Spinal cord (tissue), 10 donors: ENCODE measurements around the gene ASCC3. TPM values are rescaled to one million over a fixed set of nuclear protein-coding genes. Genes with fewer than 3 reads are reported as not detected.

Experiments
- DNase-seq, 6 donors: peaks; one replicate each; pipeline versions ENCODE4 v3.0.0 to v3.0.0-alpha.2; 2013 to 2015; ENCODE audit warnings: low spot score in 6 of 6, low read depth in 4 of 6
- H3K27ac ChIP-seq: one replicate; pipeline ENCODE4 v1.5.1; 2013; ENCODE audit warnings: low read depth, low read length, control low read depth
- H3K27me3 ChIP-seq: one replicate; pipeline ENCODE4 v1.6.1; 2013; ENCODE audit warnings: low read length; ENCODE audit not compliant: control insufficient read depth, insufficient read depth
- H3K36me3 ChIP-seq: one replicate; pipeline ENCODE4 v1.6.1; 2013; ENCODE audit warnings: low read length; ENCODE audit not compliant: control insufficient read depth, insufficient read depth
- H3K4me1 ChIP-seq: one replicate; pipeline ENCODE4 v1.6.1; 2013; ENCODE audit warnings: low read length; ENCODE audit not compliant: control insufficient read depth, insufficient read depth
- H3K4me3 ChIP-seq: one replicate; pipeline ENCODE4 v1.5.1; 2013; ENCODE audit warnings: low read depth, low read length, control low read depth
- H3K9me3 ChIP-seq: one replicate; pipeline ENCODE4 v1.6.1; 2013; ENCODE audit warnings: low read length; ENCODE audit not compliant: control insufficient read depth, insufficient read depth
- WGBS: methylation state at CpG from one replicate; pipeline ENCODE4 v1.1.5; 2013; ENCODE audit warnings: missing lambda C conversion rate; ENCODE audit not compliant: insufficient coverage; 5-methylcytosine and 5-hydroxymethylcytosine counted together
- polyA plus RNA-seq, 2 donors: library from polyadenylated mRNA; unstranded; fragments of 120-200 nt; gene quantifications; one replicate each; pipeline ENCODE4 v1.2.1, GENCODE V29; 2013; ENCODE audit not compliant: insufficient read length in 2 of 2
- total RNA-seq, 2 donors: library from RNA; depleted of rRNA in 1 of 2; stranded (reverse); fragments of 120-200 nt in 1 of 2; fragments of >200 nt in 1 of 2; gene quantifications; one replicate each; pipeline versions ENCODE4 v1.2.3 to v1.2.4, GENCODE V29; 2013 to 2014
- donor health status: healthy.

ASCC3 gene
- total and polyA plus RNA-seq, 4 donors = 19.7 to 53.3 (median 28.8) TPM

DNA sequence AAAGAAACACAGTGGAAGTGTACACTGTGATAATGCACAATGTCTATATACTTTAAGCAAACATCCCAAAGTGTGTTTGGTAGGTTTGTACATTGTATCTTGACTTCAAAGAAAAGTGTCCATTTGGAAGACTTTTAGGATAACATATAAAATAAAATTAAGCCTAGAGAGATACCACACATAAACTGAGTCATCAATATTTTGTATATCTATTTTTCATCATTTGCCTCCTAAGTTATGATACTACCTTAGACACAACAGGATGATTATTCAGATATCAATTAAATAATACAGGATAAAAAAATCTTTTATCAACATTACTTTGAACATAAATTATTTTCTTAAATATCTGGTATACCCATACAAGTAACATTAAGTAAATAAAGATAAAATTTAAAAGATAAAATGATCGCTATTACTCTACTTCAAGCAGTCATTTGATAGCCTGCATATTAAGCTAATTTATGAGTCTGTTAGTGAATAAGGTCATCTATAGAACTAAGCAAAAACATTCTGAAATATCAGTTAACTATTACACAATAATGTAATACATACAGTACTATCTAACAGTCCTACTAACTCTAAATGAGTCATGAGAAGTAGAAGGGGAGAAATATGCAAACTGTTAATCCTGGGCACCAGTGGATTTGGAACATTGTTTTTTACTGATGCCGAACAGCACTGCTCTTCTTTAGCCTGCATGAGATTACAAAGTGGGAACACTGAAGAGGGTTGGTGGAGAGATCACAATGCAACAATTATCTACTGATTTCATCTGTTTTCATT lies 258.0 kb downstream of the ASCC3 start:
- no peaks in the 10 kb centered on the region for H3K27me3 ChIP-seq
- no peaks in the 10 kb centered on the region for H3K36me3 ChIP-seq
- H3K27ac ChIP-seq = no peak overlapping the region
- H3K4me1 ChIP-seq = no peaks in the 10 kb centered on the region
- no CpG with 5 or more reads among the region's 2 CpGs for WGBS
- no peak for DNase-seq
- no peak overlapping the region for H3K4me3 ChIP-seq
- H3K9me3 ChIP-seq = no peaks in the 10 kb centered on the region

- H3K27me3 ChIP-seq = no peaks in the 10 kb centered on the region
- no peak overlapping the region for H3K4me3 ChIP-seq
- H3K4me1 ChIP-seq = no peaks in the 10 kb centered on the region
- H3K9me3 ChIP-seq = no peaks in the 10 kb centered on the region
- H3K36me3 ChIP-seq = no peaks in the 10 kb centered on the region
- DNase-seq = no peak
- no peak overlapping the region for H3K27ac ChIP-seq
- WGBS = 82% methylated on average over 1 of the region's 3 CpGs
Observed at GRCh38 chr6:100620085-100620840, 260.9 kb downstream of the ASCC3 start.

DNA sequence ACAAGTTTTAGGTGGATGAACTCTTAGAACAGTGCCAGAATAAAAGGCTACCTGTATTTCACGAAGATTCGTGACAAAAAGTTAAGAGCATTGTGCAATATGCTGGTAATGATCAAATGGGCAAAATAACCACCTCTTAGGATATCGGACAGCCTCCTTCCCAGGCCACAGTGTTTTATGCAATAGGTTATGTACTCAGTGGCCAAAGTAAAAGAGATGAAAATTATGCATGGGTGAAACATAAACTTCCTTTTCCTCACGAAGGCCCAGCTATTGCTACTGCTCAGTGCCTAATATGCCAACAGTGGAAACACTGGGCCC lies 262.8 kb downstream of the ASCC3 start:
- DNase-seq = no peak
- H3K27me3 ChIP-seq = no peaks in the 10 kb centered on the region
- 100% methylated on average over 2 of the region's 4 CpGs for WGBS
- H3K27ac ChIP-seq = no peak overlapping the region
- no peaks in the 10 kb centered on the region for H3K4me1 ChIP-seq
- no peaks in the 10 kb centered on the region for H3K9me3 ChIP-seq
- no peaks in the 10 kb centered on the region for H3K36me3 ChIP-seq
- H3K4me3 ChIP-seq = no peak overlapping the region

GRCh38 chr6:100617633-100618350 lies 263.3 kb downstream of the ASCC3 start:
- no peak overlapping the region for H3K27ac ChIP-seq
- no peaks in the 10 kb centered on the region for H3K27me3 ChIP-seq
- DNase-seq = no peak
- no peaks in the 10 kb centered on the region for H3K4me1 ChIP-seq
- H3K36me3 ChIP-seq = no peaks in the 10 kb centered on the region
- H3K9me3 ChIP-seq = no peaks in the 10 kb centered on the region
- no peak overlapping the region for H3K4me3 ChIP-seq
- 90% methylated on average over 3 of the region's 4 CpGs for WGBS

DNA sequence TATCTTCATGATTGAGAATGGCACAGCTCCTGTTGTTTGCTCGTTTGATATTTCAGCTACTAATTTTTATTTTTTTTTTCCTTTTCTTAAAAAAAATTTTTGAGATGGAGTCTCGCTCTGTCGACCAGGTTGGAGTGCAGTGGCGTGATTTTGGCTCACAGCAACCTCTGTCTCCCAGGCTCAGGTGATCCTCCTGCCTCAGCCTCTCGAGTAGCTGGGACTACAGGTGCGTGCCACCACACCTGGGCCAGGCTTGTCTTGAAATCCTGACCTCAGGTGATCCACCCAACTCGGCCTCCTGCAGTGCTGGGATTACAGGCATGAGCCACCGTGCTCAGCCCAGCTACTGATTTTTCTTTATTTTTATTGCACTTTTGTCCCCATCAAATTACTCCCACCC lies 266.2 kb downstream of the ASCC3 start:
- Histone ChIP-seq H3K4me3 (no peak overlapping the region), H3K36me3 (no peaks in the 10 kb centered on the region), H3K9me3 (no peaks in the 10 kb centered on the region), H3K4me1 (no peaks in the 10 kb centered on the region), H3K27ac (no peak overlapping the region), H3K27me3 (no peaks in the 10 kb centered on the region)
- WGBS = 100% methylated on average over 7 of the region's 8 CpGs
- no peak for DNase-seq

GRCh38 chr6:100614386-100614785 lies 266.7 kb downstream of the ASCC3 start:
- no peak for DNase-seq
- Histone ChIP-seq H3K9me3 (no peaks in the 10 kb centered on the region), H3K36me3 (no peaks in the 10 kb centered on the region), H3K4me3 (no peak overlapping the region), H3K27me3 (no peaks in the 10 kb centered on the region), H3K27ac (no peak overlapping the region), H3K4me1 (no peaks in the 10 kb centered on the region)
- WGBS = no CpG with 5 or more reads among the region's 4 CpGs

- WGBS = no CpG with 5 or more reads among the region's 3 CpGs
- no peak overlapping the region for H3K27ac ChIP-seq
Observed at GRCh38 chr6:100613656-100614055, 267.5 kb downstream of the ASCC3 start.

DNA sequence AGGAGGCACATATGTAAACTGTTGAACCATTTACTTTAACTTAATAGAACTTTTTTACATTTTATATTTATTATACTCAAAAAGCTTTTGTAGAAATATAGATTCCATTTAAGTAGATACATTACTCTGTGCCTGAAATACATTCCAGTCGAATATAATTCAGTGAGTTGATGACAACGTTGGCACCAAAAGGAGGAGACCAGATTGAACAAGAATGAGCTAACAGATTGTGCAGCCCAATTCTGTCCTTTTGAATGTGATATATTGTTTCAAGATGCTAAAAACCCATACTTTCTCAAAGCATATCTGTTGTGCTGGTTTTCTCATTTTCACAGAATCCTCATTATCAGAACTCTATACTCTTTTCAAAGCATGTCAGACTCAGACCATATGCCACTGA lies 269.0 kb downstream of the ASCC3 start:
- Histone ChIP-seq H3K4me1 (no peaks in the 10 kb centered on the region), H3K36me3 (no peaks in the 10 kb centered on the region), H3K27me3 (no peaks in the 10 kb centered on the region), H3K4me3 (no peak overlapping the region), H3K9me3 (no peaks in the 10 kb centered on the region), H3K27ac (no peak overlapping the region)
- no CpG with 5 or more reads among the region's 2 CpGs for WGBS
- peak in 2 of 6 donors; percentile 25 to 85 for DNase-seq

More at GRCh38 chr6:100613656-100614055, 267.5 kb downstream of the ASCC3 start:
- Histone ChIP-seq H3K4me1 (no peaks in the 10 kb centered on the region), H3K9me3 (no peaks in the 10 kb centered on the region), H3K36me3 (no peaks in the 10 kb centered on the region), H3K27me3 (no peaks in the 10 kb centered on the region), H3K4me3 (no peak overlapping the region)
- no peak for DNase-seq

DNA sequence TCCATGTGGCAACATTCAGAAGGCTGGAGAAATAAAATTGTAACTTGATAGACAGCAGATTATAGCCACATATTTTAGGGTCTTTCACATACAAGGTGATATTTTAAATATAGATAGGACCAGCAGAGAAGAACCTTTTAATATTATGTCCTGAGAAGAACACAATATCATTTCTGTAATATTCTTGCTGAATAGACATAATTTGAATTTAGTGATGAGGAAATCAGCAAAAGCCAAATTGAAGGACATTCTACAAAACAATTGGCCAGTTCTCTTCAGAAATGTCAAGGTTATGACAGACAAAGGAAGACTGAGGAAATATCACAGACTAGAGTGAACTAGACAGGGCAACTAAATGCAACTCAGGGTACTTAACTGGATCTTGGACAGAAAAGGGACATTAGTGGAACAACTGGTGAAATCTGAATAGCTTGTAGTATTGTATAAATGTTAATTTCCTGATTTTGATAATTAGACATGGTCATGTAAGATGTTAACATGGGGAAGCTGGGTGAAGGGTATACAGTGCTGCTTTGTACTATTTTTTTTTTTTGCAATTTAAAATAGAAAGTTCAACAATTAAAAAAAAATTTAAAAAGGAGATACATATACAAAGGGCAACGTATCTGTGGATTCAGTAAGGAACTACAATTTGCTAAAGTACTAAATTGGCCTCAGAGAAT lies 281.9 kb downstream of the ASCC3 start:
- H3K4me1 ChIP-seq = no peaks in the 10 kb centered on the region
- no peaks in the 10 kb centered on the region for H3K27me3 ChIP-seq
- no peaks in the 10 kb centered on the region for H3K9me3 ChIP-seq
- no peak for DNase-seq
- H3K36me3 ChIP-seq = peaks cover 2% of the 10 kb centered on the region
- no peak overlapping the region for H3K4me3 ChIP-seq
- no CpG with 5 or more reads among the region's 1 CpG for WGBS
- H3K27ac ChIP-seq = no peak overlapping the region
